DND-41 (cell line): ENCODE results near the gene TSPAN9.

ENCODE experiments used
- ATAC-seq: fragments of 200-7000 bp; cut with Tn5 transposase; 3 replicates; pipeline ENCODE4 v1.9.1; 2021; ENCODE audit warnings: low read depth; ENCODE audit not compliant: insufficient read depth
- DNase-seq: peaks from one replicate; pipeline ENCODE4 v3.0.0-alpha.2; 2020
- H2AFZ ChIP-seq: 2 replicates; pipeline ENCODE4 v1.6.0; 2012; ENCODE audit warnings: low read depth, low read length
- H3K27ac ChIP-seq: 2 replicates; pipeline ENCODE4 v1.5.1; 2012; ENCODE audit warnings: low read length, inconsistent platforms
- H3K27me3 ChIP-seq: fragments of 200-600 bp; sonication (generic); 2 replicates; pipeline ENCODE4 v1.6.0; 2012; ENCODE audit warnings: low read length, mild to moderate bottlenecking, inconsistent platforms; ENCODE audit not compliant: insufficient read depth, poor library complexity
- H3K36me3 ChIP-seq: 2 replicates; pipeline ENCODE4 v1.5.1; 2012; ENCODE audit warnings: low read length, inconsistent platforms; ENCODE audit not compliant: insufficient read depth
- H3K4me1 ChIP-seq: 2 replicates; pipeline ENCODE4 v1.5.1; 2012; ENCODE audit warnings: mild to moderate bottlenecking, low read length; ENCODE audit not compliant: insufficient read depth
- H3K4me2 ChIP-seq: 2 replicates; pipeline ENCODE4 v1.6.0; 2012; ENCODE audit warnings: mild to moderate bottlenecking, moderate library complexity, low read length, inconsistent platforms; ENCODE audit not compliant: insufficient read depth
- H3K4me3 ChIP-seq, 2 experiments: fragments of 200-600 bp in 1 of 2; shearing (Covaris generic) in 1 of 2; 2 replicates each; pipeline ENCODE4 v1.5.1; 2012 to 2016; ENCODE audit warnings: inconsistent platforms in 2 of 2, low read length in 2 of 2, mild to moderate bottlenecking in 2 of 2, low read depth in 1 of 2, moderate library complexity in 1 of 2
- H3K79me2 ChIP-seq: 2 replicates; pipeline ENCODE4 v1.6.0; 2012; ENCODE audit warnings: low read length, inconsistent platforms; ENCODE audit not compliant: insufficient read depth
- H3K9ac ChIP-seq: 2 replicates; pipeline ENCODE4 v1.6.0; 2012; ENCODE audit warnings: low read depth, mild to moderate bottlenecking, inconsistent platforms, low read length, moderate library complexity
- H3K9me3 ChIP-seq: 2 replicates; pipeline ENCODE4 v1.5.1; 2012; ENCODE audit warnings: low read length, moderate library complexity, mild to moderate bottlenecking, inconsistent platforms; ENCODE audit not compliant: insufficient read depth, severe bottlenecking
- H4K20me1 ChIP-seq: 2 replicates; pipeline ENCODE4 v1.6.0; 2012; ENCODE audit warnings: low read length; ENCODE audit not compliant: insufficient read depth
- EZH2 ChIP-seq: IDR thresholded peaks from 3 replicates; pipeline ENCODE4 v1.6.1; 2012; ENCODE audit warnings: borderline replicate concordance, low read depth, mild to moderate bottlenecking, moderate library complexity, low read length, inconsistent platforms; ENCODE audit not compliant: severe bottlenecking
- TF ChIP-seq, protein P1 (sequence below): IDR thresholded peaks from 2 replicates; pipeline ENCODE4 v1.5.1; 2012; ENCODE audit warnings: borderline replicate concordance, low read length, moderate library complexity, mild to moderate bottlenecking; ENCODE audit not compliant: poor library complexity, severe bottlenecking; ENCODE audit errors: extremely low read depth

Gene TSPAN9

DNA sequence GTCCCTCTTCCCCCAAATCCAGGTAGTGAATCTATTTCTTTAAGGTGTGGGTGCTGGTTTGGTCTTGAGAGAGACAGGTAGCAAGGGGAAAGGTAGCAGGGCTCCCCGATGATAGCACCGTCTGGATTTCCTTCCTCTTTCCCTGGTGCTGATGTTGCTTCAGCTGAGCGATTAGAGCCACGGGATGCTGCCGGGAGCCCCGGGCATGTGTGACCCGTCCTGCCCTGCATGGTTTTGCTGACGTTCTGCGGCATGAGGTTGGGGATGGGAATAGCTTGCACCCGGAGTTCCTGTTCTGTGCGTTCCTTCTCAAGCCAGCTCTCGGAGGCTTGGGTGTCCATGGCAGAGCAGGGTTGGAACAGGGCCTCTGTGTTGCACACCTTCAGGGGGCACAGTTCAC, 107.3 kb downstream of the TSPAN9 start:
- Histone ChIP-seq H2AFZ (no peak overlapping the region), H4K20me1 (no peaks in the 10 kb centered on the region), H3K27ac (no peak overlapping the region), H3K9me3 (no peaks in the 10 kb centered on the region), H3K36me3 (no peaks in the 10 kb centered on the region), H3K79me2 (no peaks in the 10 kb centered on the region), H3K27me3 (peaks cover 10% of the 10 kb centered on the region), H3K4me2 (no peak overlapping the region), H3K4me3 (no peak overlapping the region), H3K4me1 (no peaks in the 10 kb centered on the region), H3K9ac (no peak overlapping the region)
- ATAC-seq, result no peak
- DNase-seq, result no peak
- TF ChIP-seq, protein P1, sequence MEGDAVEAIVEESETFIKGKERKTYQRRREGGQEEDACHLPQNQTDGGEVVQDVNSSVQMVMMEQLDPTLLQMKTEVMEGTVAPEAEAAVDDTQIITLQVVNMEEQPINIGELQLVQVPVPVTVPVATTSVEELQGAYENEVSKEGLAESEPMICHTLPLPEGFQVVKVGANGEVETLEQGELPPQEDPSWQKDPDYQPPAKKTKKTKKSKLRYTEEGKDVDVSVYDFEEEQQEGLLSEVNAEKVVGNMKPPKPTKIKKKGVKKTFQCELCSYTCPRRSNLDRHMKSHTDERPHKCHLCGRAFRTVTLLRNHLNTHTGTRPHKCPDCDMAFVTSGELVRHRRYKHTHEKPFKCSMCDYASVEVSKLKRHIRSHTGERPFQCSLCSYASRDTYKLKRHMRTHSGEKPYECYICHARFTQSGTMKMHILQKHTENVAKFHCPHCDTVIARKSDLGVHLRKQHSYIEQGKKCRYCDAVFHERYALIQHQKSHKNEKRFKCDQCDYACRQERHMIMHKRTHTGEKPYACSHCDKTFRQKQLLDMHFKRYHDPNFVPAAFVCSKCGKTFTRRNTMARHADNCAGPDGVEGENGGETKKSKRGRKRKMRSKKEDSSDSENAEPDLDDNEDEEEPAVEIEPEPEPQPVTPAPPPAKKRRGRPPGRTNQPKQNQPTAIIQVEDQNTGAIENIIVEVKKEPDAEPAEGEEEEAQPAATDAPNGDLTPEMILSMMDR, result no peak
- TF ChIP-seq EZH2, result no peak

DNA sequence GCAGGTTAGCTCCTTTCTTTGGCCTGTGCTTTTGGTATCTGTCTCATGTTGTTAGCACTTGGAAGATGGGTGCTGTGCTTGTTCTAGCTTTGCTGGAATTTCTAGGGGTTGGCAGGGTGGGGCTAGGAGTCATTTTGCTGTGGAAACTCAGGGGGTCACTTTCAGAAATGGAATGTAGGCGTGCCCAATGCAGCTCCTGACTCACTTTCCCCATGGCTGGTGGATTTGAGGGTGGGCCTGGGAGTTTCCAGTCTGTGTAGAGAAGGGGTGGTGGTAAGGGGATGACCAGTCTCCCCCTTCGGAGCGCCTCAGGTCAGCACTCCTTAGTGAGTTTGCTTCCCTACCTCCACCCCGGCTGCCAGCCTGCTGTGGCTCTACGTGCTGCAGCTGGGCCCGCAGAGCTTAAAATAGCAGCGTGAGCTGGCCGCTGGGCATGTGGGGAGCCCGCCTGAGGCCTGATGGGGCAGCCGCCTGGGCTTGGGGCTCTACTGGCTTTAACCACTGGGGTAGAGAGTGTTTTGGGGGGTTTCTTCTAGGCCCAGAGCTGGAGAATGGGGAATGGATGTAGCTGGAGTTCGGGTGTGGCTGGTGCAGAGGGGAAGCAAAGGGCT, 108.2 kb downstream of the TSPAN9 start:
- Histone ChIP-seq H3K9me3 (no peaks in the 10 kb centered on the region), H3K79me2 (no peaks in the 10 kb centered on the region), H3K4me3 (no peak overlapping the region), H4K20me1 (no peaks in the 10 kb centered on the region), H3K27ac (no peak overlapping the region), H3K27me3 (peaks cover 7% of the 10 kb centered on the region), H2AFZ (no peak overlapping the region), H3K36me3 (no peaks in the 10 kb centered on the region), H3K4me1 (no peaks in the 10 kb centered on the region), H3K4me2 (no peak overlapping the region), H3K9ac (no peak overlapping the region)
- DNase-seq, result no peak
- no peak for ATAC-seq
- TF ChIP-seq, protein P1, result no peak
- no peak for TF ChIP-seq EZH2

DNA sequence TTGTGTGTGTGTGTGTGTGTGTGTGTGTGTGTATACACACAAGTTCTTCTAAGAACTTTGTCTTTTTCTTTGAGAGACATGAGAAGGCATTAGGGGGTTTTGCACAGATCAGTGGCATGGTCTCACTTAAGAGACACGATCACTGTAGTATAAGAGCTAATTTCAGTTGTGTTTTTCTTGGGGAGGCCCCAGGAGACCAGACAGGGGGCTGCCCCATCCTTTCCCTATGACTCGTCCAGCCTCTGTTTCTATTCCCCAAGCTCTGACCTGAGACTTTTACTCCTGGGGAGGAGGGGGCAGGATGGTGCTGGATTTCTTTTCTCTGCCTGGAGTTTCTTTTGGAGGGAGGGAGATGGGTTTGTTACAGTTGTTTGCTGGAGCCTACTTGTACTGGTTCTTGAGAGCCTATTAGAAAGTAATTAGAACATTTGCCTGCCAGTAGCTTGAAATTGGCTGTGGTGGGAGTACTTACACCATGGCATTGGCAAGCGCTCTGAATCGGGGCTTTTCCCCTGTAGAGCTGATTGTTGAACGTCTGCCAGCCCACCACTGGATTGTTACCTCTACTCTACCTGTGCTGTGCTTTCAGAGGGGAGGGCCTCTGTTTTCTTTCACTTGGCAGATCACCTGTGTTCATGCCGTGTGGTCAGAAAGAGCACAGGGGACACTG, 109.5 kb downstream of the TSPAN9 start:
- Histone ChIP-seq H3K27ac (no peak overlapping the region), H3K4me1 (no peaks in the 10 kb centered on the region), H3K79me2 (no peaks in the 10 kb centered on the region), H3K27me3 (peaks cover 6% of the 10 kb centered on the region), H3K4me2 (no peak overlapping the region), H3K9me3 (no peaks in the 10 kb centered on the region), H3K36me3 (no peaks in the 10 kb centered on the region), H3K4me3 (no peak overlapping the region), H4K20me1 (peaks cover 4% of the 10 kb centered on the region), H3K9ac (no peak overlapping the region), H2AFZ (no peak overlapping the region)
- DNase-seq (no peak), ATAC-seq (no peak)
- TF ChIP-seq, protein P1, result no peak
- no peak for TF ChIP-seq EZH2
